Measurements from ENCODE around the gene PRM3.

PRM3 gene

DNA sequence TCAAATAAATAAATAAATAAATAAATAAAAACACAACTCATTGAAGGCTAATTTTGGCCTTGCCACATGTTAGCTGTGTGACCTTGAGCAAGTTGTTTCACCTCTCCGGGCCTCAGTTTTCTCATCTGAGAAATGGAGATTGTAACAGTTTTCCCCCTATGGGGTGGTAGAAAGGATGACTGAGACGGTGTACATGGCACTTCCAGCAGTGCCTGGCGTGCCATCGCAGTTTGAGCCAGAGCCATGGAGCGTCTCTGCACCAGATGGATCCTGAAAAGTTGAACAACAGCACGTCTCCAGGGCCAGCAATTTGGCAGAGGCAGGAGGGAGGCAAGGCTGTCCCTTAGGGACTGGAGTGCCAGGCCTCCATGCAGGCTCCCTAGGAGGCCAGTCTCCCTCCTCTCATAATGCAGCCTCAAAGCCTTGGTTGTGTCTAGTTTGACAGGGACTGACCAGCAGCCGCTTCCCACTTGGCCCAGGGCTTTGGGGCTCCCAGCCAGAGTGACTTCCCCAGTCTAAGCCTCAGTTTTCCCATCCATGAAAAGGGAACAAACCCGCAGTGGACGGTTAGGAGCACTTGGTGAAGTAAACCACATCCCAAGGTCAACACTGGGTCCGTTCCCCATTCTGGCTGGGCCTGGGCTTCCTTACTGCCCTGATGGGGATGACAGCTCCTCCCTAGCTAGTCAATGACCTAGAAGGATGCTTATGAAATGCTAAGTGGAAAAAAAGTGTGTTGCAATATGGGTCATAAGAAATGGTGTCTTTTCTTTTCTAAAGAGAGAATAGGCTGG is 36.8 kb downstream of the PRM3 start:
- TF ChIP-seq MYC (IDR thresholded peaks at IDR 0.05; ENCODE audit: low read depth, low read length): no peak
- no peak for TF ChIP-seq POLR2A (IDR thresholded peaks at IDR 0.05; ENCODE audit: extremely low read depth, insufficient read length)
- TF ChIP-seq, protein P1, sequence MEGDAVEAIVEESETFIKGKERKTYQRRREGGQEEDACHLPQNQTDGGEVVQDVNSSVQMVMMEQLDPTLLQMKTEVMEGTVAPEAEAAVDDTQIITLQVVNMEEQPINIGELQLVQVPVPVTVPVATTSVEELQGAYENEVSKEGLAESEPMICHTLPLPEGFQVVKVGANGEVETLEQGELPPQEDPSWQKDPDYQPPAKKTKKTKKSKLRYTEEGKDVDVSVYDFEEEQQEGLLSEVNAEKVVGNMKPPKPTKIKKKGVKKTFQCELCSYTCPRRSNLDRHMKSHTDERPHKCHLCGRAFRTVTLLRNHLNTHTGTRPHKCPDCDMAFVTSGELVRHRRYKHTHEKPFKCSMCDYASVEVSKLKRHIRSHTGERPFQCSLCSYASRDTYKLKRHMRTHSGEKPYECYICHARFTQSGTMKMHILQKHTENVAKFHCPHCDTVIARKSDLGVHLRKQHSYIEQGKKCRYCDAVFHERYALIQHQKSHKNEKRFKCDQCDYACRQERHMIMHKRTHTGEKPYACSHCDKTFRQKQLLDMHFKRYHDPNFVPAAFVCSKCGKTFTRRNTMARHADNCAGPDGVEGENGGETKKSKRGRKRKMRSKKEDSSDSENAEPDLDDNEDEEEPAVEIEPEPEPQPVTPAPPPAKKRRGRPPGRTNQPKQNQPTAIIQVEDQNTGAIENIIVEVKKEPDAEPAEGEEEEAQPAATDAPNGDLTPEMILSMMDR (IDR thresholded peaks at IDR 0.05; ENCODE audit: low read depth, low read length): no peak
- TF ChIP-seq, protein P2, sequence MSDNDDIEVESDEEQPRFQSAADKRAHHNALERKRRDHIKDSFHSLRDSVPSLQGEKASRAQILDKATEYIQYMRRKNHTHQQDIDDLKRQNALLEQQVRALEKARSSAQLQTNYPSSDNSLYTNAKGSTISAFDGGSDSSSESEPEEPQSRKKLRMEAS (IDR thresholded peaks at IDR 0.05; ENCODE audit: low read depth, low read length): no peak
- DNase-seq (ENCODE audit: low read depth): peak; percentile 82
- no peak overlapping the region for H3K4me3 ChIP-seq (ENCODE audit: low read depth, low read length)

DNA sequence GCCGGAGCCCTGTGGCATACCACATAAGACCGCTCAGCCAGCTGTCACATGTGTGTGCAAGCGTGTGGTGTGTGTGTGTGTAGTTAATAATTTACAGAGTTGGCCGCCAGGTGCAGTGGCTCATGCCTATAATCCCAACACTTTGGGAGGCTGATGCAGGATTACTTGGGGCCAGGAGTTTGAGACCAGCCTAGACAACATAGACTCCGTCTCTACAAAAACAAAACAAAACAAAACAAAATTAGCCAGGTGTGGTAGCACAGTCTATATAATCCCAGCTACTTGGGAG is 37.8 kb downstream of the PRM3 start:
- no peak overlapping the region for H3K4me3 ChIP-seq (ENCODE audit: low read depth, low read length)
- TF ChIP-seq, protein P1 (IDR thresholded peaks at IDR 0.05; ENCODE audit: low read depth, low read length): no peak
- TF ChIP-seq, protein P2 (IDR thresholded peaks at IDR 0.05; ENCODE audit: low read depth, low read length): no peak
- TF ChIP-seq MYC (IDR thresholded peaks at IDR 0.05; ENCODE audit: low read depth, low read length) (no peak), POLR2A (IDR thresholded peaks at IDR 0.05; ENCODE audit: extremely low read depth, insufficient read length) (no peak)
- DNase-seq (ENCODE audit: low read depth): no peak

DNA sequence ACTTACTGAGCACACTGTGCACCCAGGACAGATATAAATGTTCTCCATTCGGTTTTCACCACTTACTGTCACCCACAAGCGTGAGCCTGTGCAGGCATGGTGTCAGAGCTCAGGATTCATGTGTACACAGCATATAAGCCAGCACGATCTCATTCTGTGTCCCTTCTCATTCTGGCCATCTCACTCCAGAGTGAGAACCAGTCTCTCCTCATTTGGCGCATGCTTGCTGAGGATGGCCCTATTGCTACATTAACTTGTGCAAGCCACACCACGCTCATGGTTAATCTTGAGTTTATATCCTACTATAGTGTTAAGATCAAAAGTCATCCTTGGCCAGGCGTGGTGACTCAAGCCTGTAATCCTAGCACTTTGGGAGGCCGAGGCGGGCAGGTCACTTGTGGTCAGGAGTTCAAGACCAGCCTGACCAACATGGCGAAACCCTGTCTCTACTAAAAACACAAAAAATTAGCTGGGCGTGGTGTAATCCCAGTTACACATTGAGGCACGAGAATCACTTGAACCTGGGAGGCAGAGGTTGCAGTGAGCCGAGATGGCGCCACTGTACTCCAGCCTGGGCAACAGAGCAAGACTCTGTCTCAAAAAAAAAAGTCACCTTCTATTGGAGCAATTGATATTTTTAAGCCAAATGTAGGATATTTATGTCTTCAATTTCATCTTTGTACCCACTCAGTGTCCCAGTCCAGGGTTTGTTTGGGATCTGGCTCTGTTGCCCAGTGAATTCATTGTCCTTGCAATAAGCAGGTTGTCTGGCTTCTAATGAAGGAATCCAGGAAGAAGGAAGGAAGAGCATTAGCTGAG is 38.3 kb downstream of the PRM3 start:
- H3K4me3 ChIP-seq (ENCODE audit: low read depth, low read length): no peak overlapping the region
- TF ChIP-seq POLR2A (IDR thresholded peaks at IDR 0.05; ENCODE audit: extremely low read depth, insufficient read length) (no peak), MYC (IDR thresholded peaks at IDR 0.05; ENCODE audit: low read depth, low read length) (no peak)
- TF ChIP-seq, protein P2 (IDR thresholded peaks at IDR 0.05; ENCODE audit: low read depth, low read length): no peak
- TF ChIP-seq, protein P1 (IDR thresholded peaks at IDR 0.05; ENCODE audit: low read depth, low read length): no peak
- DNase-seq (ENCODE audit: low read depth): peak; percentile 37

DNA sequence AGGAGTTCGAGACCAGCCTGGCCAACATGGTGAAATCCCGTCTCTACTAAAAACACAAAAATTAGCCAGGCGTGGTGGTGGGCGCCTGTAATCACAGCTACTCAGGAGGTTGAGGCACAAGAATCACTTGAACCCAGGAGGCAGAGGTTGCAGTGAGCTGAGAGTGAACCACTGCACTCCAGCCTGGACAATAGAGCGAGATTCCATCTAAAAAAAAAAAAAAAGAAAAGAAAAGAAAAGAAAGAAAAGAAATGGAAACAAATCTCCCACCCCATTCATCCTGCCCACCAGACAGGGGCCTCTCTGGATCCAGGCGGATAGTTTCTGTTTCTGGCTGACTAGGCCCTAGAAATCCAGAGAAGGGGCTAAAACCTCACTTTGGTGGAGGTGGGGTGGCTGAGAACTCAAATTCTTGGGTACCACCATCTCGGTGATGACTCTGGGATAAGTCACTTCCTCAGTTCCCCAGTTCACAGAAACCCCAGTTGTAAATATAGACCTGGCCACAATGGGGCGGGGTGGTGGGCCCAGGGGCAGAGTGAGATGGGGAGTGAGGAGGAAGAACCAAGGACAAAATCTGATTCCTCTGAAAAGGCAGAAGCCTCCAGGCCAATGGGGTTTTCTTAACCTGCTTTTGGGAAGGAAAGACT is 39.6 kb downstream of the PRM3 start:
- no peak overlapping the region for H3K4me3 ChIP-seq (ENCODE audit: low read depth, low read length)
- DNase-seq (ENCODE audit: low read depth): peak; percentile 51
- TF ChIP-seq, protein P1 (IDR thresholded peaks at IDR 0.05; ENCODE audit: low read depth, low read length): no peak
- TF ChIP-seq POLR2A (IDR thresholded peaks at IDR 0.05; ENCODE audit: extremely low read depth, insufficient read length): no peak
- no peak for TF ChIP-seq MYC (IDR thresholded peaks at IDR 0.05; ENCODE audit: low read depth, low read length)
- TF ChIP-seq, protein P2 (IDR thresholded peaks at IDR 0.05; ENCODE audit: low read depth, low read length): no peak

DNA sequence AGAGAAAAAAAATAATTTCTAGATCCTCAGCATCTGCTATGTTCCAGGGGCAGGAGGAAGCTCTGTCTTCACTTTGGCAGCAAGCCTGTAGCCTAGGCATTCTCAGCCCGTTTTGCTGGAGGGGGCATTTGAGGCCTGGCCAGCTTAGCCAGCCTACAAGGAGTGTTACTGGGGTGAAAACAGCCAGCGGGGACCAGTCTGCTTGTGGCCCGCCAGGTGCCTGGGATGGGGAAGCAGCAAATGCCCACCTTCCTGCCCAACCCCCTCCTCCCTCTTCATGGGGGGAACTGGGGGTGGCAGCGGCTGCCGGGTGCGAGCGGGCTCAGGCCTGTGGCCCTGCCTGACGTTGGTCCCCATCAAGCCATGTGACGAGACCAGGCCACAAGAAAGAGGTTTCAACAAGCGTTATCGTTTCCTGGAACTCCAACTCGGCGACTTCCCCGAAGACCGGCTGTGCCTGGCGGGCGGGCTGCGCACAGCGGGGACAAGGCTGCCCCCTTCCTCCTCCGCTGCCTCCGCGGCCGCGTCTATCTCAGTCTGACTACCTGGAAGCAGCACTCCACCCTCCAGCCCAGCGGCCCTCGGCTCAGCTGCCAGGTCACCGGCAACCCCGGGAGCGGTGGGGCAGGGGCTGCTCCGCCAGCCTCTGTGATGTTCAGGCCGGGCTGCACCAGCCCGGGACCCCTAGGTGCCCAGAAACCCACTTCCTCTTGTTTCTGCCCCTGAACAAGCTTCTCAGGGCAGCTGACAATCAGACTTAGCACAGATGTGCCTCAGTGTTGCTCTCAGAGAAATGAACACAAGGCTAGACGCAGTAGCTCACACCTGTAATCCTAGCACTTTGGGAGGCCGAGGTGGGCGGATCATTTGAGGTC is 40.3 kb downstream of the PRM3 start:
- no peak for DNase-seq (ENCODE audit: low read depth)
- TF ChIP-seq, protein P1 (IDR thresholded peaks at IDR 0.05; ENCODE audit: low read depth, low read length): no peak
- TF ChIP-seq POLR2A (IDR thresholded peaks at IDR 0.05; ENCODE audit: extremely low read depth, insufficient read length) (no peak), MYC (IDR thresholded peaks at IDR 0.05; ENCODE audit: low read depth, low read length) (no peak)
- TF ChIP-seq, protein P2 (IDR thresholded peaks at IDR 0.05; ENCODE audit: low read depth, low read length): no peak
- H3K4me3 ChIP-seq (ENCODE audit: low read depth, low read length): no peak overlapping the region
